AG09319 (cell line): ENCODE measurements around the gene KAT2B.

ENCODE experiments used
- DNase-seq: peaks from one replicate; pipeline ENCODE4 v3.0.0-alpha.2; 2010; ENCODE audit warnings: low read depth; ENCODE audit errors: extremely low read depth
- CTCF ChIP-seq: IDR thresholded peaks from 2 replicates; pipeline ENCODE4 v1.5.1; 2011; ENCODE audit warnings: low read depth, mild to moderate bottlenecking, inconsistent platforms, low read length, moderate library complexity

Gene KAT2B

GRCh38 chr3:20142517-20142916 is 102.3 kb downstream of the KAT2B start:
- DNase-seq, result no peak
- no peak for TF ChIP-seq CTCF

GRCh38 chr3:20143519-20143918 is 103.3 kb downstream of the KAT2B start:
- DNase-seq, result no peak
- TF ChIP-seq CTCF, result no peak

- TF ChIP-seq CTCF, result no peak
- no peak for DNase-seq
These were observed 105.6 kb downstream of the KAT2B start for GRCh38 chr3:20145874-20146273.

GRCh38 chr3:20146301-20146700 is 106.1 kb downstream of the KAT2B start:
- no peak for TF ChIP-seq CTCF

GRCh38 chr3:20147361-20147760 is 107.1 kb downstream of the KAT2B start:
- no peak for DNase-seq
- no peak for TF ChIP-seq CTCF

More at GRCh38 chr3:20146301-20146700, 106.1 kb downstream of the KAT2B start:
- no peak for DNase-seq

GRCh38 chr3:20148466-20148865 is 108.2 kb downstream of the KAT2B start:
- TF ChIP-seq CTCF, result no peak

GRCh38 chr3:20154078-20154477 is 113.8 kb downstream of the KAT2B start:
- DNase-seq, result no peak
- no peak for TF ChIP-seq CTCF

More at GRCh38 chr3:20148466-20148865, 108.2 kb downstream of the KAT2B start:
- DNase-seq, result no peak
